Stimulated activated CD8-positive, alpha-beta memory T cell treated with anti-CD3 and anti-CD28 coated beads, Interleukin-7, amount 100 ng/mL, for 4 hours (primary cell): Measurements from ENCODE around the gene TMEM178A.

Experiments
- DNase-seq, 2 donors: peaks; one replicate each; pipeline ENCODE4 v3.0.0-alpha.2; 2020; ENCODE audit warnings: low read depth in 2 of 2

Gene TMEM178A

DNA sequence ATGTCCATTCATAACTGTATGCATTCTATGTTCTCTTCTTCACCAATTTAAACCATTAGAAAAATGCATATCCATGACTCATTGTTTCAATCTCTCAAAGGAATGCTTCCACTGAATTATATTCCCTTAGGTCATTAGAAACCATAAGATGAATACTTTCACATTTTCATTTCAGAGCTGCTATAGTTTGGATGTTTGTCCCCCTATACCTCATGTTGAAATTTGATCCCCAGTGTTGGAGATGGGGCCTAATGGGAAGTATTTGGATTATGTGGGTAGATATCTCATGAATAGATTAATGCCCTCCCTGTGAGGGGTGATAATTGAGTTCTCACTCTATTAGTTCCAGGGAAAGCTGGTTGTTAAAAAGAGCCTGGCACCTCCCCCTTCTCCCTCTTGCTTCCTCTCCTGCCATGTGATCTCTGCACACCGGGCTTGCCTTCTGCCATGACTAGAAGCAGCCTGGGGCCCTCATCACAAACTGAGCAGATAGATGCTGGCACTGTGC lies 77.6 kb downstream of the TMEM178A start:
- DNase-seq: no peak

DNA sequence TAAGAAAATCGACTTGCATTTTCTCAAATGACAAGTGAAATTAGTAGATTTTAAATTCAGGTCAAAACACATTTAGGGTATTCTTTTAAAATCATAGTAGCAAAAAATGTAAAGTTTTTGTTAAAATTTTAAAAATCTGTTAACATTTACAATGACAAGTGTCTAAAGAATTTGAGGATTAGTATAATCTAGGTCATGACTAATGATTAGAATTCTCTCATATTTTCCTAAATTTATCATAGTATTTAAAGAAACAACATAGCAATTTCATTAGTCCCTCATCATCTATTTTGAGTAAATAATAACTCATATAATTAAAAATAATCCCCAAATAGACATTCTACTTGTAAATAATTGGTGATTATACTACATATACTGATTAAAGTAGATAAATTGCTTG lies 89.7 kb downstream of the TMEM178A start:
- DNase-seq: no peak

DNA sequence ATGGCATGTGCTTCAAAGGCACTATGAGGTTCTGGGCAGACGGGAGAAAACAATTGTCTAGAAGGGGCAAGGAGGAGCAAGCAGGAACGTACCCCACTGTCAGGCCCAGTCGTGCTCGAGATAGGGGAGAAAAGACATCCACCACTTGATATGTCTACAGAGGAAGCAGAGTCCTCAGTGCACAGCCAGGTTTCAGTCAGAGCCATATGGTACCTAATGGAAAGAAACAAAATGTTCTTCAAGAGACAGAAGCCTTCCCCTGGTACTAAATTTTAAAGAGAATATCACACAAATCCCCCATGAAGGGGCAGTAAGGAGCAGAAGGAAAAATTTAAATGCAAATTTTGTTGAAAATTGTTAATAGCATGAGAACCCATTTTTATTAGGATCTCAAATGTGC lies 91.4 kb downstream of the TMEM178A start:
- DNase-seq: no peak

GRCh38 chr2:39762448-39762847 lies 96.7 kb downstream of the TMEM178A start:
- no peak for DNase-seq
